BE2C (cell line): ENCODE data around the gene ENTR1.

Source experiments
- DNase-seq: peaks from one replicate; pipeline ENCODE4 v3.0.0-alpha.2; 2020
- H3K27me3 ChIP-seq: fragments of 250-450 bp; sonication (Bioruptor Pico); 2 replicates; pipeline ENCODE4 v1.5.1; 2020; ENCODE audit warnings: mild to moderate bottlenecking
- H3K36me3 ChIP-seq: fragments of 250-450 bp; sonication (Bioruptor Pico); 2 replicates; pipeline ENCODE4 v1.5.1; 2020; ENCODE audit warnings: mild to moderate bottlenecking
- H3K4me1 ChIP-seq: fragments of 250-450 bp; sonication (Bioruptor Pico); 2 replicates; pipeline ENCODE4 v1.5.1; 2020
- H3K4me3 ChIP-seq: 2 replicates; pipeline ENCODE4 v1.5.1; 2011; ENCODE audit warnings: low read depth, low read length
- H3K9me3 ChIP-seq: fragments of 250-450 bp; sonication (Bioruptor Pico); 2 replicates; pipeline ENCODE4 v1.5.1; 2020
- TF ChIP-seq, protein P1 (sequence below): IDR thresholded peaks from 2 replicates; pipeline ENCODE4 v1.5.1; 2012; ENCODE audit warnings: mild to moderate bottlenecking, low read depth, low read length

ENTR1 gene

DNA sequence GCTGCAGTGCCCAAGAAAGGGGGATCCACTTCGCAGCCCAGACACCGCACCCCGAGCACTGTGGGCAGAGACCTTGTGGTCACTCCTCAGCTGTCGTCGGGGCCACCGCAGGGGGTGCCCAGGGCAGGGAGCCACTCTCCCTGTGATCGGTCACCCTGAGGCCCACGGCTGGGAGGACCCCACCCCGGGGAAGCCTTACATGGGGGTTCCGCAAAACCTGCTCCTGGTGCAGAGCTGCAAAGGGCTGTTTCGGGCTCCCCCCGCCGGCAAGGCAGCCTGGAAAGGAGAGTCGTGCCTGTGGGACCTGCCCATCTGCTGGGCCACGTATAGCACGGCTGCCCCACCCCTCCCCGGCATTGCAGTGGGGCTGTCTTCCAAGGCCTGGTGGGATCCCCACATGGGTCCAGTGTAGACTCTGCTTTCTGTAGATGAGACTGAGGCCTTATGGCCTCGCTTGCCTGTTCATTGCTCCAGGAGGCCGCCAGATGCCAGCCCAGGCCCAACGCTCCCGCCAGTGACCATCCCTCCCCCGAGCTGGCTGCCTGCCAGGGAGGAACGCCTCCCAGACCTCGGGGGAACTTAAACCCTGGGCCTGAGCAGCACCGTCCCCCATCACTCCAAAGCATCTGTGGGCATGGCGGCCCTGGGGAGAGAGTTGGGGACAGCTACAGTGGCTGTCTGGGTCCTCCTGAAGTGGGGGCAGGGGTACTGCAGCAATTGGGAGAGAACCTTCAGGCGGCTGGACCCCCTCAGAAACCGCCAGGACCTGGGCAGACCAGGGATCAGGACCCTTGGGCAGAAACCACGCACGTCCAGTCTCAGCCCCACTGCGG lies 45.3 kb downstream of the ENTR1 start:
- Histone ChIP-seq H3K4me3 (no peak overlapping the region), H3K36me3 (peaks cover 7% of the 10 kb centered on the region), H3K4me1 (peaks cover 44% of the 10 kb centered on the region), H3K27me3 (no peaks in the 10 kb centered on the region), H3K9me3 (no peaks in the 10 kb centered on the region)
- DNase-seq, result peak; percentile 92
- TF ChIP-seq, protein P1, sequence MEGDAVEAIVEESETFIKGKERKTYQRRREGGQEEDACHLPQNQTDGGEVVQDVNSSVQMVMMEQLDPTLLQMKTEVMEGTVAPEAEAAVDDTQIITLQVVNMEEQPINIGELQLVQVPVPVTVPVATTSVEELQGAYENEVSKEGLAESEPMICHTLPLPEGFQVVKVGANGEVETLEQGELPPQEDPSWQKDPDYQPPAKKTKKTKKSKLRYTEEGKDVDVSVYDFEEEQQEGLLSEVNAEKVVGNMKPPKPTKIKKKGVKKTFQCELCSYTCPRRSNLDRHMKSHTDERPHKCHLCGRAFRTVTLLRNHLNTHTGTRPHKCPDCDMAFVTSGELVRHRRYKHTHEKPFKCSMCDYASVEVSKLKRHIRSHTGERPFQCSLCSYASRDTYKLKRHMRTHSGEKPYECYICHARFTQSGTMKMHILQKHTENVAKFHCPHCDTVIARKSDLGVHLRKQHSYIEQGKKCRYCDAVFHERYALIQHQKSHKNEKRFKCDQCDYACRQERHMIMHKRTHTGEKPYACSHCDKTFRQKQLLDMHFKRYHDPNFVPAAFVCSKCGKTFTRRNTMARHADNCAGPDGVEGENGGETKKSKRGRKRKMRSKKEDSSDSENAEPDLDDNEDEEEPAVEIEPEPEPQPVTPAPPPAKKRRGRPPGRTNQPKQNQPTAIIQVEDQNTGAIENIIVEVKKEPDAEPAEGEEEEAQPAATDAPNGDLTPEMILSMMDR, result peak; percentile 27

DNA sequence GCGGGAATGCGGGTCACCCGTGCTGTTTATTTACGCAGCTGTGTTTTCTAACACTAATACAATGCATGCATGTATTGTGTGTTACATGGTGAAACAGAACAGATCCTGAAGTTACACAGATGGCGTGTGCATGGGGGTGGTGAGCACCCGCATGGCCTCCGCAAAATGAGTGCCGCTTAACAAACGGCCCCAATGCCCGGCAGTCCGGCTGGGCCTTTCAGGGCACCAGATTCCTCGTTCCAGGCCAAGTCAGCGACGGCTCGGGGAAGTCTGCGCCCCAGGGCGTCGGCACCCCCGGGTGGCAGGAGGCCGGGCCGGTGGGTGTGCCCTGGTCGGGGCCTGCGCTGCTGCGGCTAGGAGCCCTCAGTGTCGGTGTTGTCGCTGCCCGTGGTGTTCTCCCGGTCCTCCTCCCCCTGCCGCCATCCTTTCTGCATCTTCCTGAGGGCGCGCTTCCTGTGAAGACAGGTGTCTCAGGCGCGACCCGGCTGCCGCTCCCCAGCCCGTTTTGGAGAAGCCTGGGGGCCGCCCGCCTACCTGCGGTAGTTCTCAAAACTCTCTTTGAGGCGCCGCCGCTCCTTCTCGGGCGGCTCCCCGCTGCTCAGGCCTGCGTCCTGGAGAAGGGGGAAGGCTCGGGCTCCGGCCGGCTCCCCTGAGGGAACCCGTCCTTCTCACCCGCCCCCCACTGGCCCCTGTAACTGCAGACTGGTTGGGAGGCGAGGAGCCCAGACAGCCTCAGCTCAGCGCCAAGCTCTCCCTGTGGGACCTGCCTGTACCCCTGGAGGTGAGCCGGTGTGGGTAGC lies 46.3 kb downstream of the ENTR1 start:
- no peaks in the 10 kb centered on the region for H3K27me3 ChIP-seq
- no peaks in the 10 kb centered on the region for H3K9me3 ChIP-seq
- no peak overlapping the region for H3K4me3 ChIP-seq
- no peak for DNase-seq
- H3K4me1 ChIP-seq, result peaks cover 44% of the 10 kb centered on the region
- H3K36me3 ChIP-seq, result peaks cover 4% of the 10 kb centered on the region; the same call in 1 of the 2 replicates
- TF ChIP-seq, protein P1, result no peak

DNA sequence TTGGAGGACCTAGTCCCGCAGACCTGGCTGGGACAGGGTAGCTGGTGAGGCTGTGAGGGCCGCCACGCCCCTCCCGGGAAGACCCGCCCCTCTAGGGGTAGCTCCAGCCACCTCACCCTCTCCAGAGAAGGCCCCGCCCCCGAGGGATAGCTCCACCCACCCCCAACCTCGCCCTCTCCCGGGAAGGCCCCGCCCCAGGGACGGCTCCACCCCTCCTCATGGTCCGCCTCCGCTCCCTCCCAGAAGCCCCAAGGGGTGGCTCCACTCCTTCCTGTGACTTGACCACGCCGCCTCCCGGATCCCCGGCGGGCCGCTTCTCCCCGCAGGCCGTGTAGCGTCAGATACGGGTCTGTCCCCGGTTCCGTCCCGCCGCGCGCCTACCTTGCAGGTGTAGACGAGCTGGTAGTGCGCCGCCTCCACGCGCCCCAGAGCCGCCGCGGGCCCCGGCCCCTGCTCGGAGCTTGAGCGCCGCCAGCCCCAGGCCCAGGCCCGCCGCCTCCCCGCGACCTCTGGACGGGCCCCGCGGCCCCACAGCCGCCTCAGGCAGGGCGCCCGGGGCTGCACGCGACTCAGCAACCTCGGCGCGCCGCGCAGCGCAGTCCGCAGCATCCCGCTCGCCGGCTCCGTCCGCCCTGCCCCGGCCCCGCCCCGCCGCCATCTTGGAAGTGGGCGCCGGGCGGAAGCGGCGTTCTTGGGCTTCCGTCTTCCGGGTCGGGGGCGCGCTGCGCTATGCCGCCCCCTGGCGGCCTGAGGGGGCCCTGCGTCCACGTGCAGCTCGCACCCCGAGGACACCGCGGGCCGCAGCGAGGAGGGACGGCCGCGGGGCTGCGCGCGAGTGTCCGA lies 47.1 kb downstream of the ENTR1 start, which contains the start of gene DNLZ:
TSS of gene DNLZ (minus strand) at position 639 of the 843 bp plus-strand sequence. CDS start at position 609, 30 bp downstream.
- H3K27me3 ChIP-seq, result no peaks in the 10 kb centered on the region
- peaks cover 44% of the 10 kb centered on the region for H3K4me1 ChIP-seq
- peak within 1 kb of the TSS; percentile 67 for H3K4me3 ChIP-seq
- no peaks in the 10 kb centered on the region for H3K9me3 ChIP-seq
- DNase-seq, result peak; percentile 99
- peaks cover 4% of the 10 kb centered on the region; the same call in 1 of the 2 replicates for H3K36me3 ChIP-seq
- TF ChIP-seq, protein P1, result peak; percentile 73

DNA sequence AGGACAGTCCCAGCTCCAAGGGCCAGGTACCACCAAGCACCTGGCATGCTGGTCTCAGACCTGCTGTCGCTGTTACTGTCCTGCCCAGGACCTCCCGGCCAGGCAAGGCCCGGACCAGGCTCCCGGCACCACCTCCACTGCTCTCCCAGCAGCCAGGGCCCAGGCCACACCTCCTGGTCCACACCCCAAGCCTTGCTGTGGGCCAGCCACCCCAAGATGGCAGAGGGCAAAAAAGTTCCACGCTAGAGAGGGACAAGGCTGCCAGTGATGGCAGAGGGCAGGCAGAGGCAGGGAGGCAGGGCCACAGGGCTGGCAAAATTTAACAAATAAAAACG lies 48.0 kb downstream of the ENTR1 start:
- H3K27me3 ChIP-seq, result no peaks in the 10 kb centered on the region
- TF ChIP-seq, protein P1, result no peak
- peaks cover 44% of the 10 kb centered on the region for H3K4me1 ChIP-seq
- peaks cover 8% of the 10 kb centered on the region; the same call in 1 of the 2 replicates for H3K36me3 ChIP-seq
- no peak overlapping the region for H3K4me3 ChIP-seq
- no peak for DNase-seq
- H3K9me3 ChIP-seq, result no peaks in the 10 kb centered on the region

DNA sequence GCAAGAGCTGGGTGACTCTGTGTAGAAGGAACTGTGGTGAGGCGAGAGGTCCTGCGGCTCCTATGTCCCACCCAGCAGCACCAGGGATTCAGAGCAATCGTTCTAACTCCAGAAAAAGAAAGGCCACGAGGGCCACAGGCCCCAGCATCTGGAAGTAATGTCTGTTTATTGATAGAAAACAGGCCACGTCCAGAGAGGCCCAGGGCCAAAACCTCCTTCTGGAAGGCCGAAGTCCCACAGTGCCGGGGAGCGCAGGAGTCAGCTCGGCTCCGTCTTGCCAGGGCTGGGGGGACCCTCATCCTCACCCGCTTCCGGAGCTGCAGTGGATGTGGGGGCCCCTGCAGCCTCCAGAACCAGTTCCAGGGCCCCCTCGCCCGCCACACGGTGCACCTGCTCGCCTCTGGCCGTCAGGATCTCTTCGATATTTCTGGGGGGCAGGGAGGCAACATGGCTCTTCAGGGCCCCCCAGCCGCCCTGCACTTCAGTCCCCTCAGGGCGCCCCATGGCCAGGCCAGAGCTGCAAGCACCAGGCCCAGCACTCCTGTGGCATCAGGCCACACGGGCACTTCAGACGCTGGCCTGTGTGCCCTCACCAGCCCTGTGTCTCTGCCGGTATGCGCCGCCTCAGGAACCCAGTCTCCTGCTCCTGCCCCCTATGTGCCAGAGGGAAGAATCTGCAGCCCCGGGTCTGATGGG lies 48.5 kb downstream of the ENTR1 start:
- peaks cover 8% of the 10 kb centered on the region; the same call in 1 of the 2 replicates for H3K36me3 ChIP-seq
- peaks cover 44% of the 10 kb centered on the region for H3K4me1 ChIP-seq

More for the DNA sequence above, 48.5 kb downstream of the ENTR1 start:
- Histone ChIP-seq H3K27me3 (no peaks in the 10 kb centered on the region), H3K4me3 (no peak overlapping the region), H3K9me3 (no peaks in the 10 kb centered on the region)
- peak; percentile 56 for DNase-seq
- TF ChIP-seq, protein P1, result no peak
